Right lobe of liver (tissue), 6 donors: ENCODE data around the gene SNU13. TPM values are rescaled to one million over a fixed set of nuclear protein-coding genes. Genes with fewer than 3 reads are reported as not detected.

Source experiments
- ATAC-seq, 4 donors: fragments of 200-7000 bp; cut with Tn5 transposase; one replicate each; pipeline ENCODE4 v1.9.1; 2020; ENCODE audit warnings: mild to moderate bottlenecking in 4 of 4, moderate library complexity in 4 of 4
- DNase-seq, 3 donors: peaks; one replicate each; pipeline ENCODE4 v3.0.0-alpha.2; 2020
- H3K27ac ChIP-seq, 3 donors: fragments of 200-600 bp; one replicate each; pipeline ENCODE4 v1.8.0; 2022
- H3K27me3 ChIP-seq, 2 donors: fragments of 200-600 bp; one replicate each; pipeline ENCODE4 v1.8.0; 2022
- H3K36me3 ChIP-seq, 4 donors: fragments of 200-600 bp; sonication (generic) in 1 of 4; one replicate each; pipeline versions ENCODE4 v1.5.1 to v1.8.0; 2017 to 2022; ENCODE audit warnings: control low read depth in 1 of 4
- H3K4me1 ChIP-seq, 4 donors: fragments of 200-600 bp; sonication (generic) in 1 of 4; one replicate each; pipeline versions ENCODE4 v1.5.1 to v1.8.0; 2017 to 2022; ENCODE audit warnings: control low read depth in 1 of 4
- H3K4me3 ChIP-seq, 3 donors: fragments of 200-600 bp; one replicate each; pipeline ENCODE4 v1.8.0; 2022
- H3K9me3 ChIP-seq, 4 donors: fragments of 200-600 bp; sonication (generic) in 1 of 4; one replicate each; pipeline versions ENCODE4 v1.5.1 to v1.8.0; 2017 to 2022; ENCODE audit warnings: control low read depth in 1 of 4
- POLR2A ChIP-seq: fragments of 450-650 bp; IDR thresholded peaks from one replicate; pipeline ENCODE4 v1.6.1; 2017; ENCODE audit warnings: antibody characterized with exemption, mild to moderate bottlenecking
- WGBS: methylation state at CpG from one replicate; pipeline ENCODE4 v1.1.6; 2018; ENCODE audit warnings: low coverage, low lambda C conversion rate; ENCODE audit not compliant: insufficient coverage; ENCODE audit errors: missing lambda C conversion rate; 5-methylcytosine and 5-hydroxymethylcytosine counted together
- intact Hi-C, 2 donors: fragments of 100-400 bp; cut with DNase I; formaldehyde crosslinking; loops; one replicate each; pipeline versions ENCODE4 v1.11.2 to v1.14.1; 2022
- total RNA-seq, 6 experiments: library from RNA; depleted of rRNA in 2 of 6; stranded (reverse); fragments of >200 nt in 2 of 6; fragmentation: NEBNext Ultra II Directional in 3 of 6; extraction: Animal tissue kit (Norgen Biotek cat#: 25700) in 3 of 6; gene quantifications; one replicate each; pipeline versions ENCODE4 v1.1.0 to v1.2.4, GENCODE V29; 2016 to 2023
- TF ChIP-seq, protein P1 (sequence below), 4 donors: fragments of 200-600 bp in 3 of 4; fragments of 450-650 bp in 1 of 4; IDR thresholded peaks; one replicate each; pipeline versions ENCODE4 v1.5.1 to v1.8.0; 2016 to 2022; ENCODE audit warnings: antibody characterized with exemption in 4 of 4, mild to moderate bottlenecking in 2 of 4
- donor health status: DM: no; HTN: yes; CAD: no.
- donor health status: DM: no; HTN: no; CAD: no.
- donor health status: DM: no; HTN: no; CAD: no.
- donor health status: DM: no; HTN: yes; CAD: no.
- donor health status: DM: no; HTN: yes; CAD: no.

SNU13 gene
- total RNA-seq, 6 experiments from 2014 or later = 43.1 to 65.4 (median 50.1) TPM

DNA sequence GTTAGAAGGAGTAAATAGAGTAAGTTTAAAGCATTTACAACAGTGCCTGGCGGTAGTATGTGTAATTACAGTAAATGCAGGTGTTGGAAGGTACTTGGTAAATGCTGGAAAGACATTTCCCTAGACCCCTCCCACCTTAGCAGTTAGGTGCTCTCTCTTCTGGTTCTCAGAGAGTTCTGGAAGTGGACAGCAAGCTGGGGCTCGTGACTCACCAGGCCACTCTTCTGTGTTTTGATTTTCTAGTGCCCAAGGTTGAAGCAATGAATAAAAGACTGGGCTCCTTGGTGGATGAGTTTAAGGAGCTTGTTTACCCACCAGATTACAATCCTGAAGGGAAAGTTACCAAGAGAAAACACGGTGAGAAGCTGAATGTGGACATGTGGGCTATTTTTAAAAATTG is 27.6 kb downstream of the SNU13 start:
- TF ChIP-seq, protein P1, sequence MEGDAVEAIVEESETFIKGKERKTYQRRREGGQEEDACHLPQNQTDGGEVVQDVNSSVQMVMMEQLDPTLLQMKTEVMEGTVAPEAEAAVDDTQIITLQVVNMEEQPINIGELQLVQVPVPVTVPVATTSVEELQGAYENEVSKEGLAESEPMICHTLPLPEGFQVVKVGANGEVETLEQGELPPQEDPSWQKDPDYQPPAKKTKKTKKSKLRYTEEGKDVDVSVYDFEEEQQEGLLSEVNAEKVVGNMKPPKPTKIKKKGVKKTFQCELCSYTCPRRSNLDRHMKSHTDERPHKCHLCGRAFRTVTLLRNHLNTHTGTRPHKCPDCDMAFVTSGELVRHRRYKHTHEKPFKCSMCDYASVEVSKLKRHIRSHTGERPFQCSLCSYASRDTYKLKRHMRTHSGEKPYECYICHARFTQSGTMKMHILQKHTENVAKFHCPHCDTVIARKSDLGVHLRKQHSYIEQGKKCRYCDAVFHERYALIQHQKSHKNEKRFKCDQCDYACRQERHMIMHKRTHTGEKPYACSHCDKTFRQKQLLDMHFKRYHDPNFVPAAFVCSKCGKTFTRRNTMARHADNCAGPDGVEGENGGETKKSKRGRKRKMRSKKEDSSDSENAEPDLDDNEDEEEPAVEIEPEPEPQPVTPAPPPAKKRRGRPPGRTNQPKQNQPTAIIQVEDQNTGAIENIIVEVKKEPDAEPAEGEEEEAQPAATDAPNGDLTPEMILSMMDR (IDR thresholded peaks at IDR 0.05) = no peak
- TF ChIP-seq POLR2A = no peak
- no peak for ATAC-seq
- Histone ChIP-seq H3K36me3 (peaks cover 17 to 85% (median 52%) of the 10 kb centered on the region in 4 donors), H3K4me1 (no peaks in the 10 kb centered on the region), H3K4me3 (no peak overlapping the region), H3K9me3 (no peaks in the 10 kb centered on the region), H3K27me3 (no peaks in the 10 kb centered on the region), H3K27ac (no peak overlapping the region)
- WGBS = 79% methylated on average over 2 of the region's 3 CpGs
- intact Hi-C loops = no loop called here
- DNase-seq = no peak

DNA sequence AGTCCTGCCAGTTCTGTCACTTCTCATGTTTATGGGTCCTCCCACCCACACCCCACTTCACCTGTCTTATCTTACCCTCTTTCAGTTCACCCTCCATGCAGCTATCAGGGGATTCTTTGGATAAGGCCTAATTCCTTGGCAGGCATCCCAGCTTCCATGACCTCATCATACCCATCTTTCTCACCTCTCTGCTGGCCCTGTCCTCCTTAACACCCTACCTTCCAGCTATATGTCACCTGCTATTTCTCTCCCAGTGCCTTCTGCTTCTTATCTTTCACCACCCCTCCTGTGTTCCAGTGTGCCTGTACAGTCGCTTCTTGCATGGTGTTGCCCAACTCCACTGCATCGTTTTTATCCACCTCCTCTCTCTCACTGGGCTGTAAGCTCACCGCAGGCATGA is 28.3 kb downstream of the SNU13 start:
- Histone ChIP-seq H3K27me3 (no peaks in the 10 kb centered on the region), H3K4me1 (no peaks in the 10 kb centered on the region), H3K27ac (no peak overlapping the region), H3K4me3 (no peak overlapping the region), H3K9me3 (no peaks in the 10 kb centered on the region), H3K36me3 (peaks cover 17 to 92% (median 55%) of the 10 kb centered on the region in 4 donors)
- peak in 2 of 4 donors; percentile 17 to 52 for ATAC-seq
- TF ChIP-seq POLR2A = no peak
- TF ChIP-seq, protein P1 (IDR thresholded peaks at IDR 0.05) = no peak
- 85% methylated on average over 3 of the region's 3 CpGs for WGBS
- intact Hi-C loops = no loop called here
- DNase-seq = peak in 1 of 3 donors; percentile 17

DNA sequence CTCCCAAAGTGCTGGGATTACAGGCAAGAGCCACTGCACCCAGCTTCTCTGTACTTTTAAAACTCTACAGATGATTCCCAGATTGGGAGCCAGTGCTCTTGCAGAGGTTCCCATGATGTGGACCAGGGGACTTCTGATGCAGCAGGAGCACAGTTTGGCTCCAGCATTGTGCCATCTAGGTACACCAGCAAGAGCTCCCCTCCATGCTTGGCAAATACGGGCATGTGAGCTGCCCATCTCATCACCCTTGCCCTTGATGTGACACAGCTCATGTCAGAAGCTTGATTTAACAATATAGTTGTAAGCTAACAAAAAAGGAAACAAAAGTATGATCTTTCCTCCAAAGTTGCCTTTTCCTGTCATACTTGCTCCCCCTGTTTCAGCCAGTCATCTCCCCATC is 28.7 kb downstream of the SNU13 start:
- Histone ChIP-seq H3K27ac (no peak overlapping the region), H3K27me3 (no peaks in the 10 kb centered on the region), H3K4me1 (no peaks in the 10 kb centered on the region), H3K4me3 (no peak overlapping the region), H3K9me3 (no peaks in the 10 kb centered on the region), H3K36me3 (peaks cover 17 to 95% (median 56%) of the 10 kb centered on the region in 4 donors)
- no peak for TF ChIP-seq POLR2A
- TF ChIP-seq, protein P1 (IDR thresholded peaks at IDR 0.05) = no peak
- DNase-seq (peak in 1 of 3 donors; percentile 20), ATAC-seq (no peak)
- intact Hi-C loops = no loop called here
- 86% methylated on average over 1 of the region's 1 CpG for WGBS

DNA sequence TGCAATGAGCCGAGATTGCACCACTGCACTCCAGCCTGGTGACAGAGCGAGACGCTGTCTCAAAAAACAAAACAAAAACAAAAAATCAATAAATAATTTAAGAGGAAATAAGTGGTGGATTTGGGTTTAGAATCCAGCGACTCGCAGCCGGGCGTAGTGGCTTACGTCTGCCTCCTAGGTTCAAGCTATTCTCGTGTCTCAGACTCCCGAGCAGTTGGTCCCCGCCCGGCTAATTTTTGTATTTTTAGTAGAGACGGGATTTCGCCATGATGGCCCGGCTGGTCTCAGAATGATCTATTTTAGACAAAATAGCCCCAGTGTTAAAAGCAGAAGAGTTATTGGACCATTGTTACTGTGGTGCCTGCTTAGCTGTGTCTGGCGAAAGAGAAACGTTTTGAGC is 29.8 kb downstream of the SNU13 start:
- intact Hi-C loops = no loop called here
- Histone ChIP-seq H3K4me3 (no peak overlapping the region), H3K27ac (no peak overlapping the region), H3K4me1 (peaks cover 0 to 8% (median 0%) of the 10 kb centered on the region in 4 donors), H3K36me3 (peaks cover 21 to 99% (median 59%) of the 10 kb centered on the region in 4 donors), H3K9me3 (no peaks in the 10 kb centered on the region), H3K27me3 (no peaks in the 10 kb centered on the region)
- ATAC-seq (no peak), DNase-seq (peak in 1 of 3 donors; percentile 18)
- TF ChIP-seq, protein P1 (IDR thresholded peaks at IDR 0.05) = no peak
- TF ChIP-seq POLR2A = no peak
- WGBS = 94% methylated on average over 16 of the region's 17 CpGs

DNA sequence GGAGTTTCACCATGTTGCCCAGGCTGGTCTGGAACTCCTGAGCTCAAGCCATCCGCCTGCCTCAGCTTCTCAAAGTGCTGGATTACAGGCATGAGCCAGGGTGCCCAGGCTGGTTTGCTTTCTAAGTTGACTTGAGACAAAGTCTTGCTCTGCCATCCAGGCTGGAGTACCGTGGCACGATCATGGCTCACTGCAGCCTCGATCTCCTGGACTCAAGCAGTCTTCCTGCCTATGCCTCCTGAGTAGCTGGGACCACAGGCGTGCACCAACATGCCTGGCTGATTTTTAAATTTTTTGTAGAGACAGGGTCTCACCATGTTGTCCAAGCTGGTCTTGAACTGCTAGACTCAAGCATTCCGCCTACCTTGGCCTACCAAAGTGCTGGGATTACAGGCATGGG is 31.0 kb downstream of the SNU13 start:
- ATAC-seq (no peak), DNase-seq (peak in 1 of 3 donors; percentile 28)
- TF ChIP-seq POLR2A = no peak
- TF ChIP-seq, protein P1 (IDR thresholded peaks at IDR 0.05) = no peak
- intact Hi-C loops = no loop called here
- H3K27me3 ChIP-seq = no peaks in the 10 kb centered on the region
- peaks cover 25 to 99% (median 61%) of the 10 kb centered on the region in 4 donors for H3K36me3 ChIP-seq
- peaks cover 0 to 11% (median 0%) of the 10 kb centered on the region in 4 donors for H3K4me1 ChIP-seq
- no peaks in the 10 kb centered on the region for H3K9me3 ChIP-seq
- no peak overlapping the region for H3K4me3 ChIP-seq
- no peak overlapping the region for H3K27ac ChIP-seq
- 100% methylated on average over 1 of the region's 6 CpGs for WGBS
